HEK293 (cell line): Measurements from ENCODE around the gene OTX1.

Experiments used
- CTCF ChIA-PET: fragments of 350-600 bp; formaldehyde crosslinking; extraction: SDS; loops from one replicate; lab custom pipeline; 2021; ENCODE audit warnings: antibody characterized with exemption; lab: Yijun Ruan, JAX
- POLR2A ChIA-PET: fragments of 300-600 bp; formaldehyde crosslinking; extraction: SDS; loops from one replicate; lab custom pipeline; 2020; ENCODE audit warnings: antibody characterized with exemption, inconsistent platforms; lab: Yijun Ruan, JAX
- H3K27ac ChIP-seq: fragments of 200-500 bp; sonication (Bioruptor generic); 2 replicates; pipeline ENCODE4 v1.5.1; 2014; ENCODE audit warnings: low read depth, low read length, control low read depth, inconsistent platforms; ENCODE audit errors: extremely low read depth
- H3K36me3 ChIP-seq, 2 experiments: fragments of 200-500 bp in 1 of 2; sonication (Bioruptor generic) in 1 of 2; 1 replicate in 1 of 2; 2 replicates in 1 of 2; pipeline ENCODE4 v1.5.1; 2014 to 2017; ENCODE audit warnings: inconsistent platforms in 2 of 2, low read length in 2 of 2; ENCODE audit not compliant: control insufficient read depth in 2 of 2, insufficient read depth in 1 of 2
- H3K4me1 ChIP-seq: fragments of 200-500 bp; sonication (Bioruptor generic); 2 replicates; pipeline ENCODE4 v1.5.1; 2014; ENCODE audit warnings: mild to moderate bottlenecking, low read length, inconsistent platforms; ENCODE audit not compliant: control insufficient read depth, insufficient read depth
- H3K4me3 ChIP-seq: 2 replicates; pipeline ENCODE4 v1.5.1; 2011; ENCODE audit warnings: low read depth, mild to moderate bottlenecking, control low read depth, low read length, moderate library complexity
- H3K9me3 ChIP-seq: fragments of 200-500 bp; sonication (Bioruptor generic); 2 replicates; pipeline ENCODE4 v1.5.1; 2014; ENCODE audit warnings: low read depth, low read length, inconsistent platforms; ENCODE audit not compliant: control insufficient read depth, insufficient read depth
- BCL6B ChIP-seq: fragments of 450-650 bp; formaldehyde crosslinking; IDR thresholded peaks from 2 replicates; pipeline ENCODE4 v1.5.1; 2017; ENCODE audit warnings: missing biosample characterization, missing genetic modification characterization
- GFI1B ChIP-seq: fragments of 450-650 bp; formaldehyde crosslinking; IDR thresholded peaks from 2 replicates; pipeline ENCODE4 v1.5.1; 2016; ENCODE audit warnings: missing biosample characterization, missing genetic modification characterization
- HOXD13 ChIP-seq: sonication (generic); formaldehyde crosslinking; IDR thresholded peaks from 2 replicates; pipeline ENCODE4 v1.8.0; 2022; ENCODE audit warnings: missing genetic modification reagents, borderline replicate concordance
- IKZF3 ChIP-seq: fragments of 450-650 bp; IDR thresholded peaks from 2 replicates; pipeline ENCODE4 v1.5.0; 2018; ENCODE audit warnings: missing biosample characterization, mild to moderate bottlenecking, missing genetic modification characterization, moderate library complexity
- KLF7 ChIP-seq: fragments of 450-650 bp; formaldehyde crosslinking; IDR thresholded peaks from 2 replicates; pipeline ENCODE4 v1.5.1; 2016; ENCODE audit warnings: missing biosample characterization, missing genetic modification characterization, borderline replicate concordance
- MEIS1 ChIP-seq: sonication (generic); formaldehyde crosslinking; IDR thresholded peaks from 2 replicates; pipeline ENCODE4 v1.8.1; 2022; ENCODE audit warnings: missing genetic modification reagents, mild to moderate bottlenecking, borderline replicate concordance
- MYNN ChIP-seq: fragments of 450-650 bp; formaldehyde crosslinking; IDR thresholded peaks from 2 replicates; pipeline ENCODE4 v1.5.1; 2016; ENCODE audit warnings: missing biosample characterization, missing genetic modification characterization, borderline replicate concordance
- SCRT2 ChIP-seq: fragments of 450-650 bp; formaldehyde crosslinking; IDR thresholded peaks from 2 replicates; pipeline ENCODE4 v1.5.1; 2016; ENCODE audit warnings: missing biosample characterization, missing genetic modification characterization
- SETDB1 ChIP-seq: IDR thresholded peaks from one replicate; pipeline ENCODE4 v1.6.1; 2017; ENCODE audit warnings: mild to moderate bottlenecking, low read length, moderate library complexity, mixed read lengths; ENCODE audit not compliant: insufficient read length
- ZBTB17 ChIP-seq: fragments of 450-650 bp; formaldehyde crosslinking; IDR thresholded peaks from 2 replicates; pipeline ENCODE4 v1.5.1; 2016; ENCODE audit warnings: missing biosample characterization, missing genetic modification characterization
- ZNF112 ChIP-seq: fragments of 450-650 bp; formaldehyde crosslinking; IDR thresholded peaks from 2 replicates; pipeline ENCODE4 v1.5.0; 2017; ENCODE audit warnings: missing biosample characterization, missing genetic modification characterization
- ZNF214 ChIP-seq: fragments of 450-650 bp; formaldehyde crosslinking; IDR thresholded peaks from 2 replicates; pipeline ENCODE4 v1.5.1; 2017; ENCODE audit warnings: missing biosample characterization, mild to moderate bottlenecking, missing genetic modification characterization, borderline replicate concordance
- ZNF223 ChIP-seq: fragments of 450-650 bp; formaldehyde crosslinking; IDR thresholded peaks from 2 replicates; pipeline ENCODE4 v1.5.1; 2016; ENCODE audit warnings: missing biosample characterization, missing genetic modification characterization
- ZNF341 ChIP-seq: fragments of 450-650 bp; formaldehyde crosslinking; IDR thresholded peaks from 2 replicates; pipeline ENCODE4; 2016; ENCODE audit warnings: low read depth, missing biosample characterization, missing genetic modification characterization
- ZNF350 ChIP-seq: fragments of 450-650 bp; formaldehyde crosslinking; IDR thresholded peaks from 2 replicates; pipeline ENCODE4 v1.5.0; 2017; ENCODE audit warnings: missing biosample characterization, mild to moderate bottlenecking, missing genetic modification characterization
- ZNF37A ChIP-seq: fragments of 450-650 bp; IDR thresholded peaks from 2 replicates; pipeline ENCODE4 v1.5.1; 2018; ENCODE audit warnings: missing biosample characterization, missing genetic modification characterization
- ZNF510 ChIP-seq: fragments of 450-650 bp; formaldehyde crosslinking; IDR thresholded peaks from 2 replicates; pipeline ENCODE4 v1.5.1; 2018; ENCODE audit warnings: mild to moderate bottlenecking, missing genetic modification characterization, missing biosample characterization; ENCODE audit not compliant: insufficient replicate concordance
- ZNF529 ChIP-seq: fragments of 450-650 bp; formaldehyde crosslinking; IDR thresholded peaks from 2 replicates; pipeline ENCODE4 v1.5.1; 2017; ENCODE audit warnings: missing genetic modification characterization, missing biosample characterization; ENCODE audit not compliant: insufficient replicate concordance
- ZNF558 ChIP-seq: fragments of 450-650 bp; formaldehyde crosslinking; IDR thresholded peaks from 2 replicates; pipeline ENCODE4 v1.5.1; 2016; ENCODE audit warnings: missing biosample characterization, missing genetic modification characterization
- ZNF560 ChIP-seq: fragments of 450-650 bp; formaldehyde crosslinking; IDR thresholded peaks from 2 replicates; pipeline ENCODE4 v1.5.1; 2017; ENCODE audit warnings: missing biosample characterization, missing genetic modification characterization, borderline replicate concordance
- ZNF623 ChIP-seq: fragments of 450-650 bp; formaldehyde crosslinking; IDR thresholded peaks from 2 replicates; pipeline ENCODE4 v1.5.1; 2016; ENCODE audit warnings: missing biosample characterization, missing genetic modification characterization
- ZNF629 ChIP-seq: fragments of 450-650 bp; formaldehyde crosslinking; IDR thresholded peaks from 2 replicates; pipeline ENCODE4 v1.5.1; 2017; ENCODE audit warnings: missing biosample characterization, missing genetic modification characterization
- ZNF639 ChIP-seq: fragments of 450-650 bp; formaldehyde crosslinking; IDR thresholded peaks from 2 replicates; pipeline ENCODE4 v1.5.1; 2016; ENCODE audit warnings: missing biosample characterization, missing genetic modification characterization
- ZNF660 ChIP-seq: fragments of 450-650 bp; IDR thresholded peaks from 2 replicates; pipeline ENCODE4 v1.5.1; 2018; ENCODE audit warnings: missing biosample characterization, mild to moderate bottlenecking, missing genetic modification characterization
- ZNF776 ChIP-seq: fragments of 450-650 bp; formaldehyde crosslinking; IDR thresholded peaks from 2 replicates; pipeline ENCODE4 v1.5.0; 2017; ENCODE audit warnings: missing biosample characterization, missing genetic modification characterization, borderline replicate concordance
- ZNF830 ChIP-seq: fragments of 450-650 bp; IDR thresholded peaks from 2 replicates; pipeline ENCODE4 v1.5.0; 2018; ENCODE audit warnings: missing biosample characterization, missing genetic modification characterization, low read depth, mild to moderate bottlenecking, moderate library complexity
- ZNF837 ChIP-seq: fragments of 450-650 bp; formaldehyde crosslinking; IDR thresholded peaks from 2 replicates; pipeline ENCODE4 v1.5.1; 2016; ENCODE audit warnings: missing biosample characterization, missing genetic modification characterization
- ZSCAN18 ChIP-seq: fragments of 450-650 bp; formaldehyde crosslinking; IDR thresholded peaks from 2 replicates; pipeline ENCODE4 v1.5.1; 2016; ENCODE audit warnings: missing biosample characterization, missing genetic modification characterization
- TF ChIP-seq, protein P1 (sequence below): fragments of 450-650 bp; formaldehyde crosslinking; conservative IDR thresholded peaks from 2 replicates; pipeline ENCODE4 v1.5.1; 2016; ENCODE audit warnings: low read depth, missing biosample characterization, missing genetic modification characterization

Gene OTX1

GRCh38 chr2:63060472-63060991 is 9.9 kb downstream of the OTX1 start (continued):
- TF ChIP-seq, protein P1, sequence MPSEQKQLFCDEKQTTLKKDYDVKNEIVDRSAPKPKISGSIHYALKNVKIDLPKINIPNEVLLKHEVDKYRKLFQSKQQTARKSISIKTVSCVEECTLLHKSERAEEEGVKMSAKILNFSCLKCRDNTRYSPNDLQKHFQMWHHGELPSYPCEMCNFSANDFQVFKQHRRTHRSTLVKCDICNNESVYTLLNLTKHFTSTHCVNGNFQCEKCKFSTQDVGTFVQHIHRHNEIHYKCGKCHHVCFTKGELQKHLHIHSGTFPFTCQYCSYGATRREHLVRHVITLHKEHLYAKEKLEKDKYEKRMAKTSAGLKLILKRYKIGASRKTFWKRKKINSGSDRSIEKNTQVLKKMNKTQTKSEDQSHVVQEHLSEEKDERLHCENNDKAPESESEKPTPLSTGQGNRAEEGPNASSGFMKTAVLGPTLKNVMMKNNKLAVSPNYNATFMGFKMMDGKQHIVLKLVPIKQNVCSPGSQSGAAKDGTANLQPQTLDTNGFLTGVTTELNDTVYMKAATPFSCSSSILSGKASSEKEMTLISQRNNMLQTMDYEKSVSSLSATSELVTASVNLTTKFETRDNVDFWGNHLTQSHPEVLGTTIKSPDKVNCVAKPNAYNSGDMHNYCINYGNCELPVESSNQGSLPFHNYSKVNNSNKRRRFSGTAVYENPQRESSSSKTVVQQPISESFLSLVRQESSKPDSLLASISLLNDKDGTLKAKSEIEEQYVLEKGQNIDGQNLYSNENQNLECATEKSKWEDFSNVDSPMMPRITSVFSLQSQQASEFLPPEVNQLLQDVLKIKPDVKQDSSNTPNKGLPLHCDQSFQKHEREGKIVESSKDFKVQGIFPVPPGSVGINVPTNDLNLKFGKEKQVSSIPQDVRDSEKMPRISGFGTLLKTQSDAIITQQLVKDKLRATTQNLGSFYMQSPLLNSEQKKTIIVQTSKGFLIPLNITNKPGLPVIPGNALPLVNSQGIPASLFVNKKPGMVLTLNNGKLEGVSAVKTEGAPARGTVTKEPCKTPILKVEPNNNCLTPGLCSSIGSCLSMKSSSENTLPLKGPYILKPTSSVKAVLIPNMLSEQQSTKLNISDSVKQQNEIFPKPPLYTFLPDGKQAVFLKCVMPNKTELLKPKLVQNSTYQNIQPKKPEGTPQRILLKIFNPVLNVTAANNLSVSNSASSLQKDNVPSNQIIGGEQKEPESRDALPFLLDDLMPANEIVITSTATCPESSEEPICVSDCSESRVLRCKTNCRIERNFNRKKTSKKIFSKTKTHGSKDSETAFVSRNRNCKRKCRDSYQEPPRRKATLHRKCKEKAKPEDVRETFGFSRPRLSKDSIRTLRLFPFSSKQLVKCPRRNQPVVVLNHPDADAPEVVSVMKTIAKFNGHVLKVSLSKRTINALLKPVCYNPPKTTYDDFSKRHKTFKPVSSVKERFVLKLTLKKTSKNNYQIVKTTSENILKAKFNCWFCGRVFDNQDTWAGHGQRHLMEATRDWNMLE, result no peak

- H3K27ac ChIP-seq, result no peak overlapping the region
- ChIA-PET CTCF (no interaction called here), POLR2A (no interaction called here)
- H3K9me3 ChIP-seq, result no peaks in the 10 kb centered on the region
- H3K4me3 ChIP-seq, result no peak overlapping the region
- H3K36me3 ChIP-seq, result no peaks in the 10 kb centered on the region
- peaks cover 20% of the 10 kb centered on the region for H3K4me1 ChIP-seq
- TF ChIP-seq ZNF776 (0 out of 2 replicates have a peak, but pooled peaks have one; percentile 83), GFI1B (tag by site-specific recombination) (no peak), IKZF3 (tag by site-specific recombination) (peak; percentile 22; the same call in 1 of the 2 replicates), ZNF560 (tag by site-specific recombination) (no peak), BCL6B (tag by site-specific recombination) (peak; percentile 46; the same call in 1 of the 2 replicates), ZNF639 (tag by site-specific recombination) (no peak), SETDB1 (no peak), ZNF350 (tag by site-specific recombination) (peak; percentile 87), ZNF510 (peak; percentile 53), ZNF223 (tag by site-specific recombination) (no peak), ZNF629 (no peak), ZNF112 (tag by site-specific recombination) (peak; percentile 66; the same call in 1 of the 2 replicates), ZNF830 (peak; percentile 91), SCRT2 (tag by site-specific recombination) (peak; percentile 46; the same call in 1 of the 2 replicates), ZSCAN18 (tag by site-specific recombination) (no peak), KLF7 (no peak), ZNF558 (tag by site-specific recombination) (no peak), ZNF214 (tag by site-specific recombination) (peak; percentile 62; the same call in 1 of the 2 replicates), ZNF623 (tag by site-specific recombination) (no peak), MEIS1 (CRISPR knock-in tag) (no peak), ZNF529 (peak; percentile 23), ZNF837 (tag by site-specific recombination) (no peak), ZBTB17 (tag by site-specific recombination) (no peak), ZNF341 (tag by site-specific recombination) (no peak), ZNF37A (tag by site-specific recombination) (peak; percentile 77; the same call in 1 of the 2 replicates), MYNN (tag by site-specific recombination) (no peak), ZNF660 (tag by site-specific recombination) (peak; percentile 82), HOXD13 (CRISPR knock-in tag) (no peak)
These were observed 13.6 kb downstream of the OTX1 start for GRCh38 chr2:63064197-63064596.
